ENCODE data around the gene HTR2B.

- no peak for TF ChIP-seq POLR2AphosphoS5 (IDR thresholded peaks at IDR 0.05)
- TF ChIP-seq, protein P1, sequence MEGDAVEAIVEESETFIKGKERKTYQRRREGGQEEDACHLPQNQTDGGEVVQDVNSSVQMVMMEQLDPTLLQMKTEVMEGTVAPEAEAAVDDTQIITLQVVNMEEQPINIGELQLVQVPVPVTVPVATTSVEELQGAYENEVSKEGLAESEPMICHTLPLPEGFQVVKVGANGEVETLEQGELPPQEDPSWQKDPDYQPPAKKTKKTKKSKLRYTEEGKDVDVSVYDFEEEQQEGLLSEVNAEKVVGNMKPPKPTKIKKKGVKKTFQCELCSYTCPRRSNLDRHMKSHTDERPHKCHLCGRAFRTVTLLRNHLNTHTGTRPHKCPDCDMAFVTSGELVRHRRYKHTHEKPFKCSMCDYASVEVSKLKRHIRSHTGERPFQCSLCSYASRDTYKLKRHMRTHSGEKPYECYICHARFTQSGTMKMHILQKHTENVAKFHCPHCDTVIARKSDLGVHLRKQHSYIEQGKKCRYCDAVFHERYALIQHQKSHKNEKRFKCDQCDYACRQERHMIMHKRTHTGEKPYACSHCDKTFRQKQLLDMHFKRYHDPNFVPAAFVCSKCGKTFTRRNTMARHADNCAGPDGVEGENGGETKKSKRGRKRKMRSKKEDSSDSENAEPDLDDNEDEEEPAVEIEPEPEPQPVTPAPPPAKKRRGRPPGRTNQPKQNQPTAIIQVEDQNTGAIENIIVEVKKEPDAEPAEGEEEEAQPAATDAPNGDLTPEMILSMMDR (IDR thresholded peaks at IDR 0.05 in 8 of 11, conservative IDR thresholded peaks at IDR 0.05 in 3 of 11) = no peak
- no peak for TF ChIP-seq POLR2A (IDR thresholded peaks at IDR 0.05)
Observed at GRCh38 chr2:231127480-231127879, 2.6 kb upstream of the HTR2B start.

Data from spleen (tissue), 7 donors.